SIG-M5 treated with dmso at 0.1 percent for 504 hours (cell line): ENCODE measurements around the gene GPC5.

Source experiments
- DNase-seq: peaks from one replicate; lab custom pipeline; 2025; ENCODE audit not compliant: unreplicated experiment; lab: John Stamatoyannopoulos, UW

GPC5 gene

GRCh38 chr13:92901739-92902138 lies 1503.3 kb downstream of the GPC5 start:
- DNase-seq, result no peak

- no peak for DNase-seq
These were observed 1514.2 kb downstream of the GPC5 start for GRCh38 chr13:92912629-92913028.

DNA sequence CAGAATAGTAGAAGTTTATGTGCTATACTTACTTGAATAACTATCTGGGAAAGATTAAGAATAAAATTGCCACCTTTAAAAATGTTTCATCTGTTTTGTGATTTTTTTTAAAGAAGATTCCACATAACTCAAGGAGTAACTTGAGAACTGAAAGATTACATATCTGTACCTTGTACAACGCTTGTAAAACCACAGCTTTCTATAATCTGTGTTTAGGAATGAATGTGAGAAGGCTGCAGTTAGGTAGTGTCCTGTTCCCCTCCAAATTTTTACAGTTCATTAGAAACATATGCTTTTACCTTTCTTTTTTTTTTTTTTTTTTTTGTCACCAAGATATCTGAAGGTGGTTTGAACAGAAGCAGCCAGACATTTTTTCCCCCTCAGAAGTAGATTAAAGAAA lies 1515.4 kb downstream of the GPC5 start:
- no peak for DNase-seq
